Pancreas (tissue), 10 donors: ENCODE results near the gene FCRL6. TPM values are rescaled to one million over a fixed set of nuclear protein-coding genes. Genes with fewer than 3 reads are reported as not detected.

Experiments used
- ATAC-seq, 4 donors: fragments of 200-7000 bp; cut with Tn5 transposase; one replicate each; pipeline versions ENCODE4 v1.8.0 to v1.9.1; 2020; ENCODE audit warnings: mild to moderate bottlenecking in 4 of 4, moderate library complexity in 4 of 4
- DNase-seq, 6 donors: peaks; one replicate each; pipeline ENCODE4 v3.0.0-alpha.2; 2020
- FAIRE-seq: peaks from 2 replicates; lab custom pipeline; 2012; peaks lifted over from hg19 to GRCh38; lab: Jason Lieb, UNC
- H3K27ac ChIP-seq, 4 donors: fragments of 200-600 bp; sonication (generic); 1 replicate in 3 of 4; 2 replicates in 1 of 4; pipeline versions ENCODE4 v1.5.0 to v1.8.0; 2020
- H3K27me3 ChIP-seq, 4 donors: fragments of 200-600 bp; one replicate each; pipeline ENCODE4 v1.8.0; 2021
- H3K36me3 ChIP-seq, 3 donors: fragments of 200-600 bp; sonication (generic) in 1 of 3; one replicate each; pipeline versions ENCODE4 v1.5.0 to v1.8.0; 2020 to 2021
- H3K4me1 ChIP-seq, 3 donors: fragments of 200-600 bp; one replicate each; pipeline ENCODE4 v1.8.0; 2021
- H3K4me3 ChIP-seq, 4 donors: fragments of 200-600 bp; sonication (generic) in 2 of 4; one replicate each; pipeline versions ENCODE4 v1.5.0 to v1.8.0; 2020 to 2021
- H3K9me3 ChIP-seq, 4 donors: fragments of 200-600 bp; one replicate each; pipeline ENCODE4 v1.8.0; 2021
- CTCF ChIP-seq, 4 donors: fragments of 200-600 bp; sonication (generic) in 3 of 4; IDR thresholded peaks; one replicate each; pipeline versions ENCODE4 v1.5.0 to v1.8.0; 2021; ENCODE audit warnings: antibody characterized with exemption in 4 of 4
- WGBS, 2 donors: extraction: QIAGEN DNeasy Blood & Tissue Kit; methylation state at CpG; one replicate each; pipeline ENCODE4 v1.1.7; 2013; 5-methylcytosine and 5-hydroxymethylcytosine counted together
- intact Hi-C, 3 donors: fragments of 100-400 bp; cut with DNase I; formaldehyde crosslinking; loops; one replicate each; pipeline versions ENCODE4 v1.11.1 to v1.14.2; 2022
- polyA plus RNA-seq, 2 donors: library from polyadenylated mRNA; stranded (reverse); fragments of 200-250 nt; gene quantifications; one replicate each; pipeline ENCODE4 v1.2.3, GENCODE V29; 2013
- total RNA-seq, 6 donors: library from RNA; stranded (reverse); fragmentation: NEBNext Ultra II Directional in 4 of 6; extraction: Animal tissue kit (Norgen Biotek cat#: 25700) in 4 of 6; gene quantifications; one replicate each; pipeline versions ENCODE4 v1.2.1 to v1.2.4, GENCODE V29; 2021 to 2023
- donor health status: healthy with polysubstance abuse.
- donor health status: DM: no; HTN: no; CAD: no; lungs with moderate emphysema.
- donor health status: DM: no; HTN: no; CAD: no.
- donor health status: control.
- donor health status: control.
- donor health status: Bipolar disorder and iron deficiency.
- donor health status: DM: yes; HTN: yes; CAD: no.
- donor health status: DM: no; HTN: no; CAD: no.
- donor health status: DM: no; HTN: no; CAD: no.
- donor health status: DM: yes; HTN: yes; CAD: no.

FCRL6 gene
- total and polyA plus RNA-seq, 8 donors, result 0.19 to 0.67 (median 0.31) TPM; not detected in 3

- no peak for TF ChIP-seq CTCF (IDR thresholded peaks at IDR 0.05)
- 80 to 89% methylated on average over 11 of the region's 11 CpGs for WGBS, 2 donors
- no peak overlapping the region for H3K4me3 ChIP-seq
- no peaks in the 10 kb centered on the region for H3K9me3 ChIP-seq
- DNase-seq (no peak), ATAC-seq (peak in 1 of 4 donors; percentile 15), FAIRE-seq (no peak)
- intact Hi-C loops, result no loop called here
- H3K4me1 ChIP-seq, result no peaks in the 10 kb centered on the region
- no peaks in the 10 kb centered on the region for H3K36me3 ChIP-seq
- H3K27me3 ChIP-seq, result no peaks in the 10 kb centered on the region
- no peak overlapping the region for H3K27ac ChIP-seq
These were observed 26.6 kb downstream of the FCRL6 start for GRCh38 chr1:159828581-159829272.

- Histone ChIP-seq H3K36me3 (no peaks in the 10 kb centered on the region), H3K27me3 (no peaks in the 10 kb centered on the region), H3K27ac (no peak overlapping the region), H3K9me3 (no peaks in the 10 kb centered on the region), H3K4me1 (no peaks in the 10 kb centered on the region), H3K4me3 (no peak overlapping the region)
- ATAC-seq, result peak; percentile 48 to 84 (median 82)
- no peak for FAIRE-seq
- peak in 4 of 6 donors; percentile 32 to 66 (median 40) for DNase-seq
- TF ChIP-seq CTCF (IDR thresholded peaks at IDR 0.05), result peak in 2 of 4 donors; percentile 27 to 41
- 31% methylated on average over 3 of the region's 3 CpGs for WGBS, 2 donors
- intact Hi-C loops, result no loop called here
These were observed 27.1 kb downstream of the FCRL6 start for GRCh38 chr1:159829273-159829634.

- H3K4me3 ChIP-seq, result no peak overlapping the region
- H3K4me1 ChIP-seq, result no peaks in the 10 kb centered on the region
- no peak for FAIRE-seq
- TF ChIP-seq CTCF (IDR thresholded peaks at IDR 0.05), result no peak
- H3K36me3 ChIP-seq, result no peaks in the 10 kb centered on the region
- 79 to 85% methylated on average over 18 of the region's 18 CpGs for WGBS, 2 donors
- no peaks in the 10 kb centered on the region for H3K27me3 ChIP-seq
- H3K27ac ChIP-seq, result no peak overlapping the region
- no peak for ATAC-seq
- H3K9me3 ChIP-seq, result no peaks in the 10 kb centered on the region
- intact Hi-C loops, result no loop called here
- DNase-seq, result no peak
These were observed 27.8 kb downstream of the FCRL6 start for GRCh38 chr1:159829822-159830465.

GRCh38 chr1:159830722-159831121, 28.6 kb downstream of the FCRL6 start:
- H3K9me3 ChIP-seq, result no peaks in the 10 kb centered on the region
- no peak overlapping the region for H3K27ac ChIP-seq
- no peaks in the 10 kb centered on the region for H3K4me1 ChIP-seq
- ATAC-seq (no peak), DNase-seq (no peak), FAIRE-seq (no peak)
- no peak for TF ChIP-seq CTCF (IDR thresholded peaks at IDR 0.05)
- 80 to 89% methylated on average over 8 of the region's 8 CpGs for WGBS, 2 donors
- no peak overlapping the region for H3K4me3 ChIP-seq
- no peaks in the 10 kb centered on the region for H3K27me3 ChIP-seq
- intact Hi-C loops, result no loop called here
- H3K36me3 ChIP-seq, result no peaks in the 10 kb centered on the region
